Trophoblast cell (in vitro differentiated cells and primary cell): Measurements from ENCODE around the gene COL5A1.

ENCODE experiments used
- DNase-seq, 2 donors: peaks; one replicate each; pipeline ENCODE4 v3.0.0-alpha.2; 2016
- H2AFZ ChIP-seq: 2 replicates; pipeline ENCODE4 v1.6.1; 2013; ENCODE audit warnings: low read length, moderate library complexity, mild to moderate bottlenecking; ENCODE audit not compliant: insufficient read depth, poor library complexity
- H2AK5ac ChIP-seq: 2 replicates; pipeline ENCODE4 v1.6.1; 2013; ENCODE audit warnings: mild to moderate bottlenecking, low read length
- H2BK120ac ChIP-seq: 2 replicates; pipeline ENCODE4 v1.6.1; 2013; ENCODE audit warnings: low read length, mild to moderate bottlenecking, moderate library complexity; ENCODE audit not compliant: insufficient read depth, poor library complexity
- H2BK12ac ChIP-seq: 2 replicates; pipeline ENCODE4 v1.6.1; 2013; ENCODE audit warnings: mild to moderate bottlenecking, low read length, moderate library complexity
- H2BK5ac ChIP-seq: 2 replicates; pipeline ENCODE4 v1.6.1; 2013; ENCODE audit warnings: low read length, low read depth, moderate library complexity, mild to moderate bottlenecking; ENCODE audit not compliant: poor library complexity
- H3K14ac ChIP-seq: 2 replicates; pipeline ENCODE4 v1.6.1; 2013; ENCODE audit warnings: mild to moderate bottlenecking, low read length
- H3K18ac ChIP-seq: 2 replicates; pipeline ENCODE4 v1.6.1; 2013; ENCODE audit warnings: mild to moderate bottlenecking, low read length
- H3K23ac ChIP-seq: 2 replicates; pipeline ENCODE4 v1.6.1; 2013; ENCODE audit warnings: low read length
- H3K27ac ChIP-seq: 2 replicates; pipeline ENCODE4 v1.5.1; 2013; ENCODE audit warnings: low read depth, mild to moderate bottlenecking, inconsistent platforms, low read length, moderate library complexity
- H3K27me3 ChIP-seq: 2 replicates; pipeline ENCODE4 v1.6.1; 2013; ENCODE audit warnings: inconsistent platforms, mild to moderate bottlenecking, low read length, moderate library complexity; ENCODE audit not compliant: insufficient read depth
- H3K36me3 ChIP-seq, 2 experiments: 1 replicate in 1 of 2; 2 replicates in 1 of 2; pipeline ENCODE4 v1.6.1; 2013; ENCODE audit warnings: low read length in 2 of 2, mild to moderate bottlenecking in 2 of 2, moderate library complexity in 1 of 2; ENCODE audit not compliant: insufficient read depth in 2 of 2, control insufficient read depth in 1 of 2
- H3K4ac ChIP-seq: 2 replicates; pipeline ENCODE4 v1.6.1; 2013; ENCODE audit warnings: low read depth, mild to moderate bottlenecking, low read length, moderate library complexity
- H3K4me1 ChIP-seq, 2 experiments: 1 replicate in 1 of 2; 2 replicates in 1 of 2; pipeline ENCODE4 v1.6.1; 2013; ENCODE audit warnings: low read length in 2 of 2, mild to moderate bottlenecking in 2 of 2, moderate library complexity in 1 of 2; ENCODE audit not compliant: insufficient read depth in 2 of 2, control insufficient read depth in 1 of 2
- H3K4me2 ChIP-seq: 2 replicates; pipeline ENCODE4 v1.6.1; 2013; ENCODE audit warnings: inconsistent platforms, mild to moderate bottlenecking, low read length, moderate library complexity
- H3K4me3 ChIP-seq: 2 replicates; pipeline ENCODE4 v1.5.1; 2013; ENCODE audit warnings: mild to moderate bottlenecking, low read depth, low read length, inconsistent platforms
- H3K79me1 ChIP-seq: one replicate; pipeline ENCODE4 v1.6.1; 2013; ENCODE audit warnings: low read length
- H3K79me2 ChIP-seq: 2 replicates; pipeline ENCODE4 v1.6.1; 2013; ENCODE audit warnings: low read length, mild to moderate bottlenecking; ENCODE audit not compliant: control insufficient read depth, insufficient read depth, poor library complexity
- H3K9ac ChIP-seq: 2 replicates; pipeline ENCODE4 v1.6.1; 2013; ENCODE audit warnings: mild to moderate bottlenecking, low read length
- H3K9me3 ChIP-seq: 2 replicates; pipeline ENCODE4 v1.6.1; 2013; ENCODE audit warnings: low read depth, mild to moderate bottlenecking, control low read depth, inconsistent platforms, low read length; ENCODE audit not compliant: insufficient read depth
- H4K12ac ChIP-seq: 2 replicates; pipeline ENCODE4 v1.6.1; 2013; ENCODE audit warnings: low read depth, mild to moderate bottlenecking, low read length, moderate library complexity
- H4K8ac ChIP-seq: 2 replicates; pipeline ENCODE4 v1.6.1; 2013; ENCODE audit warnings: low read depth, mild to moderate bottlenecking, low read length, moderate library complexity
- H4K91ac ChIP-seq: one replicate; pipeline ENCODE4 v1.6.1; 2013; ENCODE audit warnings: low read depth, mild to moderate bottlenecking, low read length, moderate library complexity
- WGBS: extraction: QIAGEN DNeasy Blood & Tissue Kit; methylation state at CpG from one replicate; pipeline ENCODE4 v1.1.7; 2013; ENCODE audit warnings: missing lambda C conversion rate; ENCODE audit not compliant: insufficient read length, insufficient coverage; ENCODE audit errors: extremely low coverage; 5-methylcytosine and 5-hydroxymethylcytosine counted together

COL5A1 gene

DNA sequence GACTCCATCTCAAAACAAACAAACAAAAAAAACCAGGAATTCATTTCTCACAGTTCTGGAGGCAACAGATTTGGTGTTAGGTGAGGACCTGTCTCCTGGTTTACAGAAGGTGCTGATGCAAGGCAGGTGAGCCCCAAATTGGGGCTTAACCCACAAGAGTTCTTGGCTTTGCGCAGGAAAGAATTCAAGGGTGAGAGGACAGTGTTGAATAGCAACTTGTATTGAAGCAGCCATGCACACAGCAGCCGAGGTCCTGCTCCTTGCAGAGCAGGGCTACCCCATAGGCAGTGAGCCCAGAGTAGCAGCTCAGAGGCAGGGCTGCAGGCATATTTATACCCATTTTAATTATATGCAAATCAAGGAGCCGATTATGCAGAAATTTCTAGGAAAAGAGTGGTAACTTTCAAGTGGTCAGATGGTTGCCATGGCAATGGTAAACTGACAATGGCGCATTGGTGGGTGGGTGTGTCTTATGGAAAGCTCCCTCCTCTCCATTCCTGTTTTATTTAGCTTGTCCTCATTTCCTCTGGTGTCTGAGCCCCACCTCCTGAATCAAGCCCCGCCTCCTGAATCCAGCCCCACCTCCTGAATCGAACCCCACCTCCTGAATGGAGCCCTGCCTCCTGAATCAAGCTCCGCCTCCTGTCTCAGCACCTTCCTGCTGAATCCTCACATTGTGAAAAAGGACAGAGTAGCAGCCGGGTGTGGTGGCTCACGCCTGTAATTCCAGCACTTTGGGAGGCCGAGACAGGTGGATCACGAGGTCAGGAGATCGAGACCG is 34.5 kb upstream of the COL5A1 start:
- Histone ChIP-seq H4K91ac (peak overlapping the region; percentile 16), H3K9ac (no peak overlapping the region), H3K23ac (no peak overlapping the region), H3K79me1 (peaks cover 25% of the 10 kb centered on the region), H3K4me2 (no peak overlapping the region), H2BK120ac (peak overlapping the region; percentile 30), H3K79me2 (peaks cover 7% of the 10 kb centered on the region), H2AFZ (no peak overlapping the region), H3K36me3 (no peaks in the 10 kb centered on the region), H2BK12ac (no peak overlapping the region), H3K27ac (no peak overlapping the region), H3K4me1 (peaks cover 17 to 29% of the 10 kb centered on the region in 2 experiments), H3K14ac (no peak overlapping the region), H3K18ac (peak overlapping the region; percentile 4), H3K4me3 (no peak overlapping the region), H3K9me3 (no peaks in the 10 kb centered on the region), H3K27me3 (no peaks in the 10 kb centered on the region), H4K8ac (no peak overlapping the region), H3K4ac (no peak overlapping the region), H2AK5ac (no peak overlapping the region), H2BK5ac (no peak overlapping the region), H4K12ac (no peak overlapping the region)
- no CpG with 5 or more reads among the region's 13 CpGs for WGBS
- DNase-seq, result no peak

DNA sequence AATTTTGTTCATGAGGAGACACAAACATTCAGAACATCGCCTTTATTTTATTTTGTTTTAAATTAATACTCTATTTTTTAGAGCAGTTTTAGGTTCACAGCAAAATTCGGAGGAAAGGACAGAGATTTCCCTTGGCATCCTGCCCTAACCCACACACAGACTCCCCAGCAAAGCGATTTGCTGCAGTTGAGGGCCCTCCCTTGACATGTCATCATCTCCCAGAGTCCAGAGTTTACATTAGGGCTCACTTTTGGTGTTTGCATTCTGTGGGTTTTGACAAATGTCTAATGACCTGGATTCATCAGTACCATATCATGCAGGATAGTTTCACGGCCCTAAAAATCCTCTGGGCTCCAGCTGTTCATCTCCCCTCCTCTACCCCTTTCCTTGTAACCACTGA is 33.6 kb upstream of the COL5A1 start:
- Histone ChIP-seq H4K12ac (no peak overlapping the region), H3K9ac (no peak overlapping the region), H3K27ac (no peak overlapping the region), H2BK12ac (no peak overlapping the region), H2BK120ac (no peak overlapping the region), H3K4ac (no peak overlapping the region), H4K91ac (no peak overlapping the region), H3K4me3 (no peak overlapping the region), H4K8ac (no peak overlapping the region), H3K4me1 (peaks cover 12 to 25% of the 10 kb centered on the region in 2 experiments), H3K4me2 (no peak overlapping the region), H3K79me1 (peaks cover 21% of the 10 kb centered on the region), H3K27me3 (no peaks in the 10 kb centered on the region), H3K9me3 (no peaks in the 10 kb centered on the region), H3K14ac (no peak overlapping the region), H2BK5ac (no peak overlapping the region), H3K23ac (no peak overlapping the region), H3K18ac (no peak overlapping the region), H3K79me2 (peaks cover 6% of the 10 kb centered on the region), H2AFZ (no peak overlapping the region), H3K36me3 (no peaks in the 10 kb centered on the region), H2AK5ac (no peak overlapping the region)
- no peak for DNase-seq
- no CpG with 5 or more reads among the region's 4 CpGs for WGBS

DNA sequence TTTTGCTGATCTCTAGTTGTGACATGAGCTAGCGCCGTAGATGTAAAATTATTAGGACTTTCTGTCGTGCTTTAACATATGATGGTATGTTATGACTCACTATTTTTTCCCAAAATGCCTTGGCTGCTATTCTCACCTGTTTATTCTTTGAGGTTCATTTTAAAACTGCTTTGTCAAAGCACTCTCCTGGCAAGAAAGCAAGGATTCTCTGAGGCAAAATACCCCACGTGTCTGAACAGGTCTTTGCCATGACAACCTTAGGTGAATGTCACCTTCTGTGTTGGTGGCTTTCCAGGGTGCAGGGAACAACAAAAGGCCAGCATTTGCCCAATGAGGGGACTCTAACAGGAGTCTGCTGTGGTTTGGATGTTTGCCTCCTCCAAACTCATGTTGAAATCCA is 30.6 kb upstream of the COL5A1 start:
- Histone ChIP-seq H2AK5ac (no peak overlapping the region), H3K23ac (no peak overlapping the region), H3K9ac (no peak overlapping the region), H3K18ac (no peak overlapping the region), H2BK120ac (no peak overlapping the region), H3K9me3 (no peaks in the 10 kb centered on the region), H3K4me3 (no peak overlapping the region), H3K36me3 (no peaks in the 10 kb centered on the region), H3K79me2 (no peaks in the 10 kb centered on the region), H2AFZ (no peak overlapping the region), H2BK12ac (peak overlapping the region; percentile 83), H4K91ac (peak overlapping the region; percentile 2), H2BK5ac (no peak overlapping the region), H3K4me1 (peaks cover 0 to 4% of the 10 kb centered on the region in 2 experiments), H3K27ac (no peak overlapping the region), H3K79me1 (no peaks in the 10 kb centered on the region), H3K14ac (no peak overlapping the region), H3K27me3 (no peaks in the 10 kb centered on the region), H4K12ac (no peak overlapping the region), H3K4ac (no peak overlapping the region), H4K8ac (no peak overlapping the region), H3K4me2 (no peak overlapping the region)
- WGBS, result no CpG with 5 or more reads among the region's 4 CpGs
- DNase-seq, result no peak

DNA sequence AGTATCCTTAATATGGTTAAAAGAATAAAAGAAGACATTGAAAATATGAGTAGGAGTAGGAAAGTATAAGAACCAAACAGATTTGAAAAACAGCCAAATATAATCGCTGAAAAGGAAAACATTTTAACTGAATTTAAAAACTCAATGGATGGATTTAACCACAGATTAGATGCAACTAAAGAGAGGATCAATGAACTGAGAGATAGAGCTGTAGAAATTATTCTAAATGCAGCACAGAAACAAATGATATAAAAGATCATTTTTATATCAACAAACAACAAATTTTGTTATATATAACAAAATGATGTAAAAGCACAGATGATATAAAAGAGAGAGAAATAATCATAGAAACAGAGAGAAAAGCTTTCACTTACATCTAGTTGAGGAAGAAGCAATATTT is 29.3 kb upstream of the COL5A1 start:
- no peak overlapping the region for H2BK5ac ChIP-seq
- WGBS, result no CpG with 5 or more reads among the region's 1 CpG

More for the DNA sequence above, 29.3 kb upstream of the COL5A1 start:
- H3K14ac ChIP-seq, result no peak overlapping the region
- no peak for DNase-seq
- H4K12ac ChIP-seq, result no peak overlapping the region
- H3K4me1 ChIP-seq, result no peaks in the 10 kb centered on the region
- H3K9me3 ChIP-seq, result no peaks in the 10 kb centered on the region
- no peak overlapping the region for H3K4me2 ChIP-seq
- H3K4me3 ChIP-seq, result no peak overlapping the region
- no peaks in the 10 kb centered on the region for H3K36me3 ChIP-seq
- no peak overlapping the region for H4K91ac ChIP-seq
- H3K23ac ChIP-seq, result no peak overlapping the region
- H3K79me1 ChIP-seq, result no peaks in the 10 kb centered on the region
- no peak overlapping the region for H2AFZ ChIP-seq
- no peak overlapping the region for H2AK5ac ChIP-seq
- no peak overlapping the region for H3K18ac ChIP-seq
- no peak overlapping the region for H4K8ac ChIP-seq
- no peak overlapping the region for H3K4ac ChIP-seq
- H2BK120ac ChIP-seq, result no peak overlapping the region
- no peaks in the 10 kb centered on the region for H3K27me3 ChIP-seq
- no peak overlapping the region for H3K27ac ChIP-seq
- H3K79me2 ChIP-seq, result no peaks in the 10 kb centered on the region
- H3K9ac ChIP-seq, result no peak overlapping the region
- no peak overlapping the region for H2BK12ac ChIP-seq
